Cardiac septum (tissue), 1 donor: Measurements from ENCODE around the gene FAM124A. TPM values are rescaled to one million over a fixed set of nuclear protein-coding genes. Genes with fewer than 3 reads are reported as not detected.

ENCODE experiments used
- DNase-seq: peaks from one replicate; pipeline ENCODE4 v3.0.0-alpha.2; 2020; ENCODE audit warnings: low spot score
- intact Hi-C: fragments of 100-400 bp; cut with DNase I; formaldehyde crosslinking; loops from one replicate; pipeline ENCODE4 v1.14.0; 2022
- total RNA-seq: library from RNA; stranded (reverse); fragmentation: NEBNext Ultra II Directional; extraction: Animal tissue kit (Norgen Biotek cat#: 25700); gene quantifications from one replicate; pipeline ENCODE4 v1.2.1, GENCODE V29; 2021
- donor health status: DM: no; HTN: no; CAD: no.

Gene FAM124A
- total RNA-seq, 1 donor from 2014 or later = 4.6 TPM

GRCh38 chr13:51323824-51324511 is 101.8 kb downstream of the FAM124A start:
- intact Hi-C loops = no loop called here
- no peak for DNase-seq

- DNase-seq = no peak
Observed at GRCh38 chr13:51324714-51325420, 102.7 kb downstream of the FAM124A start.

GRCh38 chr13:51325837-51326236 is 103.6 kb downstream of the FAM124A start:
- no peak for DNase-seq
- intact Hi-C loops = no loop called here

More at GRCh38 chr13:51324714-51325420, 102.7 kb downstream of the FAM124A start:
- intact Hi-C loops = no loop called here

GRCh38 chr13:51326777-51327176 is 104.6 kb downstream of the FAM124A start:
- DNase-seq = no peak
- intact Hi-C loops = no loop called here

- DNase-seq = no peak
- intact Hi-C loops = no loop called here
Observed at GRCh38 chr13:51327961-51328360, 105.8 kb downstream of the FAM124A start.

GRCh38 chr13:51328488-51328887 is 106.3 kb downstream of the FAM124A start:
- intact Hi-C loops = no loop called here
- no peak for DNase-seq

- DNase-seq = no peak
- intact Hi-C loops = no loop called here
Observed at GRCh38 chr13:51329606-51330005, 107.4 kb downstream of the FAM124A start.

- no peak for DNase-seq
- intact Hi-C loops = no loop called here
Observed at GRCh38 chr13:51330791-51331190, 108.6 kb downstream of the FAM124A start.

GRCh38 chr13:51331354-51331861 is 109.2 kb downstream of the FAM124A start:
- DNase-seq = no peak
- intact Hi-C loops = no loop called here

GRCh38 chr13:51332566-51333361 is 110.6 kb downstream of the FAM124A start:
- intact Hi-C loops = no loop called here
- DNase-seq = no peak

- DNase-seq = no peak
- intact Hi-C loops = no loop called here
Observed at GRCh38 chr13:51333421-51333820, 111.2 kb downstream of the FAM124A start.

GRCh38 chr13:51333826-51334225 is 111.6 kb downstream of the FAM124A start:
- intact Hi-C loops = no loop called here
- DNase-seq = no peak

Other genes with a start within 250 kb of the FAM124A start
- not detected for gene C13orf42, start 111.1 kb upstream of the FAM124A start, total RNA-seq
- not detected for gene SERPINE3, start 117.3 kb downstream of the FAM124A start, total RNA-seq
- 32.9 TPM for gene INTS6, start 230.6 kb downstream of the FAM124A start, total RNA-seq